Sigmoid colon (tissue), 7 donors: ENCODE results near the gene OLFML2B. TPM values are rescaled to one million over a fixed set of nuclear protein-coding genes. Genes with fewer than 3 reads are reported as not detected.

Experiments
- DNase-seq: peaks from one replicate; pipeline ENCODE4 v3.0.0-alpha.2; 2019
- H3K27ac ChIP-seq, 4 donors: fragments of 200-600 bp; sonication (generic); one replicate each; pipeline ENCODE4 v1.5.1; 2016 to 2019; ENCODE audit warnings: mild to moderate bottlenecking in 1 of 4
- H3K27me3 ChIP-seq, 3 donors: fragments of 200-600 bp; sonication (generic); one replicate each; pipeline ENCODE4 v1.5.1; 2019; ENCODE audit warnings: mild to moderate bottlenecking in 1 of 3
- H3K36me3 ChIP-seq, 4 donors: fragments of 200-600 bp; sonication (generic); one replicate each; pipeline ENCODE4 v1.5.1; 2016 to 2019
- H3K4me1 ChIP-seq, 4 donors: fragments of 200-600 bp; sonication (generic); one replicate each; pipeline ENCODE4 v1.5.1; 2017 to 2019
- H3K4me3 ChIP-seq, 4 donors: fragments of 200-600 bp; sonication (generic); one replicate each; pipeline ENCODE4 v1.5.1; 2017 to 2019; ENCODE audit warnings: mild to moderate bottlenecking in 2 of 4, moderate library complexity in 1 of 4
- H3K9me3 ChIP-seq, 4 donors: fragments of 200-600 bp in 3 of 4; sonication (generic) in 3 of 4; one replicate each; pipeline versions ENCODE4 v1.5.1 to v1.6.1; 2013 to 2019
- CTCF ChIP-seq, 4 experiments: fragments of 450-650 bp in 3 of 4; fragments of 200-600 bp in 1 of 4; IDR thresholded peaks; one replicate each; pipeline ENCODE4 v1.5.1; 2016 to 2019; ENCODE audit warnings: antibody characterized with exemption in 4 of 4, mild to moderate bottlenecking in 3 of 4, moderate library complexity in 2 of 4
- EP300 ChIP-seq, 4 donors: sonication (generic); formaldehyde crosslinking; IDR thresholded peaks; one replicate each; pipeline ENCODE4 v1.6.1; 2017; ENCODE audit warnings: antibody characterized with exemption in 4 of 4
- POLR2A ChIP-seq, 2 donors: fragments of 450-650 bp; IDR thresholded peaks; one replicate each; pipeline ENCODE4 v1.6.1; 2016; ENCODE audit warnings: antibody characterized with exemption in 2 of 2, mild to moderate bottlenecking in 2 of 2, moderate library complexity in 2 of 2
- POLR2AphosphoS5 ChIP-seq, 4 donors: sonication (generic); formaldehyde crosslinking; IDR thresholded peaks; one replicate each; pipeline ENCODE4 v1.6.1; 2017; ENCODE audit warnings: antibody characterized with exemption in 4 of 4
- WGBS, 2 donors: extraction: QIAGEN DNeasy Blood & Tissue Kit; methylation state at CpG; one replicate each; pipeline ENCODE4 v1.1.7; 2013; 5-methylcytosine and 5-hydroxymethylcytosine counted together
- intact Hi-C: fragments of 100-400 bp; cut with DNase I; formaldehyde crosslinking; loops from one replicate; pipeline ENCODE4 v1.15.1; 2023
- polyA plus RNA-seq, 3 donors: library from polyadenylated mRNA; stranded (reverse); fragments of 200-250 nt; gene quantifications; one replicate each; pipeline ENCODE4 v1.2.3, GENCODE V29; 2013
- total RNA-seq, 4 donors: library from RNA; depleted of rRNA; stranded (reverse); fragments of >200 nt; gene quantifications; one replicate each; pipeline ENCODE4 v1.1.0, GENCODE V29; 2016
- donor health status: healthy with polysubstance abuse.
- donor health status: Bipolar disorder and iron deficiency.
- donor health status: healthy.

Gene OLFML2B
- total and polyA plus RNA-seq, 7 donors = 1.2 to 27.4 (median 14.3) TPM

GRCh38 chr1:161944381-161944780, 79.3 kb downstream of the OLFML2B start:
- Histone ChIP-seq H3K4me3 (no peak overlapping the region), H3K27me3 (no peaks in the 10 kb centered on the region), H3K27ac (no peak overlapping the region), H3K36me3 (peaks cover 0 to 11% (median 0%) of the 10 kb centered on the region in 4 donors), H3K4me1 (peaks cover 0 to 17% (median 12%) of the 10 kb centered on the region in 4 donors), H3K9me3 (no peaks in the 10 kb centered on the region)
- WGBS, 2 donors = 93 to 95% methylated on average over 2 of the region's 2 CpGs
- DNase-seq = no peak
- TF ChIP-seq POLR2A (IDR thresholded peaks at IDR 0.05) (no peak), EP300 (IDR thresholded peaks at IDR 0.05) (no peak), POLR2AphosphoS5 (IDR thresholded peaks at IDR 0.05) (no peak), CTCF (IDR thresholded peaks at IDR 0.05) (no peak)
- intact Hi-C loops = loop anchor here (5.0 kb wide), 1 partner anchor 137 kb away; no protein-coding TSS in a partner anchor

GRCh38 chr1:161943737-161944136, 79.9 kb downstream of the OLFML2B start:
- Histone ChIP-seq H3K9me3 (no peaks in the 10 kb centered on the region), H3K4me3 (no peak overlapping the region), H3K27ac (no peak overlapping the region), H3K4me1 (peaks cover 0 to 11% (median 6%) of the 10 kb centered on the region in 4 donors), H3K27me3 (no peaks in the 10 kb centered on the region), H3K36me3 (peaks cover 0 to 11% (median 0%) of the 10 kb centered on the region in 4 donors)
- WGBS, 2 donors = 67 to 95% methylated on average over 1 of the region's 1 CpG
- no peak for DNase-seq
- no peak for TF ChIP-seq EP300 (IDR thresholded peaks at IDR 0.05)
- no peak for TF ChIP-seq POLR2AphosphoS5 (IDR thresholded peaks at IDR 0.05)
- no peak for TF ChIP-seq POLR2A (IDR thresholded peaks at IDR 0.05)
- no peak for TF ChIP-seq CTCF (IDR thresholded peaks at IDR 0.05)
- intact Hi-C loops = loop anchor here (5.0 kb wide), 1 partner anchor 136 kb away; no protein-coding TSS in a partner anchor

GRCh38 chr1:161941726-161942436, 81.8 kb downstream of the OLFML2B start:
- H3K4me3 ChIP-seq = no peak overlapping the region
- H3K36me3 ChIP-seq = peaks cover 0 to 11% (median 0%) of the 10 kb centered on the region in 4 donors
- 89 to 91% methylated on average over 8 of the region's 8 CpGs for WGBS, 2 donors
- no peak overlapping the region for H3K27ac ChIP-seq
- intact Hi-C loops = loop anchor here (5.0 kb wide), 1 partner anchor 135 kb away; no protein-coding TSS in a partner anchor
- H3K27me3 ChIP-seq = no peaks in the 10 kb centered on the region
- no peak for TF ChIP-seq EP300 (IDR thresholded peaks at IDR 0.05)
- TF ChIP-seq POLR2AphosphoS5 (IDR thresholded peaks at IDR 0.05) = no peak
- no peak for TF ChIP-seq POLR2A (IDR thresholded peaks at IDR 0.05)
- TF ChIP-seq CTCF (IDR thresholded peaks at IDR 0.05) = no peak
- no peaks in the 10 kb centered on the region for H3K9me3 ChIP-seq
- no peak for DNase-seq
- H3K4me1 ChIP-seq = peaks cover 0 to 4% (median 0%) of the 10 kb centered on the region in 4 donors

GRCh38 chr1:161940866-161941591, 82.6 kb downstream of the OLFML2B start:
- TF ChIP-seq EP300 (IDR thresholded peaks at IDR 0.05) = no peak
- TF ChIP-seq POLR2A (IDR thresholded peaks at IDR 0.05) = no peak
- TF ChIP-seq POLR2AphosphoS5 (IDR thresholded peaks at IDR 0.05) = no peak
- TF ChIP-seq CTCF (IDR thresholded peaks at IDR 0.05) = no peak
- no peak overlapping the region for H3K27ac ChIP-seq
- H3K9me3 ChIP-seq = no peaks in the 10 kb centered on the region
- peaks cover 0 to 4% (median 0%) of the 10 kb centered on the region in 4 donors for H3K4me1 ChIP-seq
- H3K27me3 ChIP-seq = no peaks in the 10 kb centered on the region
- no peak overlapping the region for H3K4me3 ChIP-seq
- WGBS, 2 donors = 59 to 68% methylated on average over 3 of the region's 3 CpGs
- DNase-seq = no peak
- peaks cover 0 to 11% (median 0%) of the 10 kb centered on the region in 4 donors for H3K36me3 ChIP-seq
- intact Hi-C loops = loop anchor here (5.0 kb wide), 1 partner anchor 134 kb away; no protein-coding TSS in a partner anchor
